A673 (cell line): ENCODE results near the gene OR10K2.
"Not testable (repeated sequence)": the region's sequence is repeated elsewhere in the genome, so short reads cannot be mapped to it uniquely, and the experiment has no call there.

Experiments
- CTCF ChIP-seq: fragments of 300-800, 200-600 bp; sonication (generic); conservative IDR thresholded peaks from 2 replicates; pipeline ENCODE4 v1.5.1; 2017; ENCODE audit warnings: low read depth, mild to moderate bottlenecking, antibody characterized with exemption, low read length, moderate library complexity, mixed read lengths
- EZH2 ChIP-seq: fragments of 200-600 bp; sonication (generic); IDR thresholded peaks from 2 replicates; pipeline ENCODE4 v1.6.1; 2017; ENCODE audit warnings: borderline replicate concordance, low read depth, mild to moderate bottlenecking, mixed read lengths, antibody characterized with exemption, low read length; ENCODE audit not compliant: poor library complexity, severe bottlenecking

- not testable (repeated sequence) for TF ChIP-seq EZH2, CTCF
Observed at GRCh38 chr1:158374101-158374500, 51.9 kb downstream of the OR10K2 start.
